Measurements from ENCODE around the gene TNIP3. TPM values are rescaled to one million over a fixed set of nuclear protein-coding genes. Genes with fewer than 3 reads are reported as not detected.
"Not testable (repeated sequence)": the region's sequence is repeated elsewhere in the genome, so short reads cannot be mapped to it uniquely, and the experiment has no call there.

TNIP3 gene
- total and polyA plus RNA-seq, 10 donors: 0.24 to 3.8 (median 1.5) TPM

- peak overlapping the region in 2 of 8 donors; percentile 2 to 40 for H3K27ac ChIP-seq
- intact Hi-C loops (cut with DNase I; ENCODE audit: low total_unique reads): no loop called here
- no peaks in the 10 kb centered on the region for H3K27me3 ChIP-seq (replicated peaks in 1 of 7)
- WGBS, 5 donors: 63 to 76% (median 63%) methylated on average over 3 of the region's 3 CpGs
- no peak overlapping the region for H3K4me3 ChIP-seq
- no peaks in the 10 kb centered on the region for H3K9me3 ChIP-seq
- TF ChIP-seq POLR2AphosphoS5 (IDR thresholded peaks at IDR 0.05) (no peak), POLR2A (IDR thresholded peaks at IDR 0.05) (no peak), CTCF (IDR thresholded peaks at IDR 0.05 in 8 of 11, conservative IDR thresholded peaks at IDR 0.05 in 3 of 11) (no peak)
- no peaks in the 10 kb centered on the region for H3K36me3 ChIP-seq
- DNase-seq: no peak
- peaks cover 0 to 53% (median 6%) of the 10 kb centered on the region in 6 donors for H3K4me1 ChIP-seq
Observed at GRCh38 chr4:121177246-121178137, 13.4 kb upstream of the TNIP3 start.

GRCh38 chr4:121176082-121176934 is 12.2 kb upstream of the TNIP3 start:
- Histone ChIP-seq H3K27me3 (replicated peaks in 1 of 7) (no peaks in the 10 kb centered on the region), H3K4me3 (no peak overlapping the region), H3K4me1 (peaks cover 0 to 41% (median 6%) of the 10 kb centered on the region in 6 donors), H3K9me3 (no peaks in the 10 kb centered on the region), H3K27ac (peak overlapping the region in 3 of 8 donors; percentile 2 to 40 (median 18)), H3K36me3 (no peaks in the 10 kb centered on the region)
- WGBS, 5 donors: 54 to 78% (median 66%) methylated on average over 3 of the region's 3 CpGs
- intact Hi-C loops (cut with DNase I; ENCODE audit: low total_unique reads): no loop called here
- no peak for DNase-seq
- TF ChIP-seq POLR2A (IDR thresholded peaks at IDR 0.05) (no peak), POLR2AphosphoS5 (IDR thresholded peaks at IDR 0.05) (no peak), CTCF (IDR thresholded peaks at IDR 0.05 in 8 of 11, conservative IDR thresholded peaks at IDR 0.05 in 3 of 11) (no peak)

GRCh38 chr4:121171477-121171876 is 7.4 kb upstream of the TNIP3 start:
- H3K36me3 ChIP-seq; H3K4me3 ChIP-seq; DNase-seq; H3K27ac ChIP-seq; intact Hi-C loops (cut with DNase I; ENCODE audit: low total_unique reads); H3K9me3 ChIP-seq; H3K27me3 ChIP-seq (replicated peaks in 1 of 7): not testable (repeated sequence)
- 96 to 98% (median 97%) methylated on average over 3 of the region's 3 CpGs for WGBS, 5 donors
- peaks cover 0 to 12% (median 0%) of the 10 kb centered on the region in 6 donors for H3K4me1 ChIP-seq

- Histone ChIP-seq H3K4me1 (peaks cover 0 to 22% (median 0%) of the 10 kb centered on the region in 6 donors), H3K27ac (peak overlapping the region in 3 of 8 donors; percentile 12 to 48 (median 27)), H3K36me3 (no peaks in the 10 kb centered on the region), H3K27me3 (replicated peaks in 1 of 7) (no peaks in the 10 kb centered on the region), H3K9me3 (no peaks in the 10 kb centered on the region), H3K4me3 (no peak overlapping the region)
- WGBS, 5 donors: 63 to 78% (median 69%) methylated on average over 6 of the region's 6 CpGs
- intact Hi-C loops (cut with DNase I; ENCODE audit: low total_unique reads): no loop called here
- no peak for DNase-seq
- TF ChIP-seq POLR2A (IDR thresholded peaks at IDR 0.05) (no peak), POLR2AphosphoS5 (IDR thresholded peaks at IDR 0.05) (no peak), CTCF (IDR thresholded peaks at IDR 0.05 in 8 of 11, conservative IDR thresholded peaks at IDR 0.05 in 3 of 11) (no peak)
Observed at GRCh38 chr4:121168446-121169281, 4.5 kb upstream of the TNIP3 start.
